T follicular helper cell (primary cell): Measurements from ENCODE around the gene IL36G.

Experiments used
- DNase-seq: peaks from one replicate; pipeline ENCODE4 v3.0.0-alpha.2; 2020; ENCODE audit warnings: low read depth

The IL36G gene

GRCh38 chr2:113018509-113018908, 40.7 kb downstream of the IL36G start:
- DNase-seq, result no peak

- DNase-seq, result no peak
These were observed 43.5 kb downstream of the IL36G start for GRCh38 chr2:113021312-113021711.

- DNase-seq, result no peak
These were observed 47.0 kb downstream of the IL36G start for GRCh38 chr2:113024764-113025163.

- DNase-seq, result no peak
These were observed 47.9 kb downstream of the IL36G start for GRCh38 chr2:113025737-113026136.

- no peak for DNase-seq
These were observed 49.9 kb downstream of the IL36G start for GRCh38 chr2:113027691-113028090.

GRCh38 chr2:113028112-113028511, 50.3 kb downstream of the IL36G start:
- no peak for DNase-seq

GRCh38 chr2:113032737-113033136, 54.9 kb downstream of the IL36G start:
- DNase-seq, result no peak

GRCh38 chr2:113034016-113034415, 56.2 kb downstream of the IL36G start:
- DNase-seq, result no peak
